Left colon (tissue), 2 donors: Measurements from ENCODE around the gene FBLN5. TPM values are rescaled to one million over a fixed set of nuclear protein-coding genes. Genes with fewer than 3 reads are reported as not detected.

Experiments
- ATAC-seq: fragments of 200-7000 bp; cut with Tn5 transposase; one replicate; pipeline ENCODE4 v1.9.1; 2020; ENCODE audit warnings: mild to moderate bottlenecking, moderate library complexity
- DNase-seq, 2 donors: peaks; one replicate each; pipeline ENCODE4 v3.0.0-alpha.2; 2020
- intact Hi-C, 2 donors: fragments of 100-400 bp; cut with DNase I in 1 of 2; cut with micrococcal nuclease in 1 of 2; formaldehyde crosslinking; loops; one replicate each; pipeline versions ENCODE4 v1.11.2 to v1.14.0; 2022; cut with DNase I, micrococcal nuclease
- total RNA-seq, 2 donors: library from RNA; stranded (reverse); fragmentation: NEBNext Ultra II Directional; extraction: Animal tissue kit (Norgen Biotek cat#: 25700); gene quantifications; one replicate each; pipeline ENCODE4 v1.2.1, GENCODE V29; 2021
- donor health status: DM: no; HTN: no; CAD: no.
- donor health status: DM: yes; HTN: yes; CAD: no.

Gene FBLN5
- total RNA-seq, 2 donors from 2014 or later: 13.2 to 27.6 TPM

GRCh38 chr14:91953170-91953985 lies 5.9 kb upstream of the FBLN5 start:
- DNase-seq (no peak), ATAC-seq (no peak)
- intact Hi-C loops: no loop called here

GRCh38 chr14:91946622-91947474 lies 646 bp downstream of the FBLN5 start:
- DNase-seq (peak in 1 of 2 donors; percentile 16), ATAC-seq (peak; percentile 18)
- intact Hi-C loops: no loop called here

DNA sequence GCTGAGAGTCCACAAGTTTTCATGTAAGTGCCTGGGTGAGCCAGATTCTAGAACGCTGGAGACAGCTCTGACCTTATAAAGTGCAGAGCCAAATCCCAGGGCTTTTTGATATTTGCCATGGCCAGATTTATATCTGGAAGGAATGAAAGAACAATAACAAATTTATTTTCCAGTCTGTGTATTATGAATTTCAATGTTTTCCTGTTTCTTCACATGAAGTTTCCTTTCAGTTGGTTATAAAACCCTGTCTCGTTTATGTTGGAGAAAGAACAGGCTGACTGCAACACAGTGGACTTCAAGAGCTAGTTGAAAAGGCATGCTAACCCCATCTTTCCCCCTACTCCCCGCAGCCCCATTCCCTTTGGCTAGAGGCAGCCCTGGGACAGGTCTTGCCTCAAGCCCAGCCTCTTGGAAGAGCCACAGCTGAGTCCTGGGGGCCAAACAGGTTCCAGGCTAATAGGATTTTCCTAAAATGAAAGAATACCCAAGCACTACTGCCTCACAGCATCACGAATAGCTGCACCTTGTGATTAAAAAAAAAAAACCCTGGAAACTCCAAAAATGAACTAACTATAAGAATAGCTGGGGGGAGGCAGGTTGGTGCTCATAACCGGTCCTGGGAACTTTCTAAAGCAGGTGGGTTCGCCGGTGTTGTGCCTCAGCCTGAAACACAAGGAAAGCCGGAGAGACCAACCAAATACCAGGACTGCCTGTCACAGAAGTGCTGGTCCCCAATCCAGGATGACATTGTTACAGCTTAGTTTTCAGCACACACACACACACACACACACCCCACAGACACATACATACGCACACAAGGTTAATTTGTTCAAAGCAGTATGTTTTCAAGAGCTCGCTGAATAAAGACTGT lies 1.5 kb downstream of the FBLN5 start:
- DNase-seq: no peak
- intact Hi-C loops: no loop called here
- no peak for ATAC-seq

- DNase-seq (no peak), ATAC-seq (no peak)
- intact Hi-C loops: no loop called here
Observed at GRCh38 chr14:91942946-91943345, 4.5 kb downstream of the FBLN5 start.

GRCh38 chr14:91942128-91942527 lies 5.4 kb downstream of the FBLN5 start:
- ATAC-seq (no peak), DNase-seq (no peak)
- intact Hi-C loops: no loop called here

GRCh38 chr14:91940209-91940608 lies 7.3 kb downstream of the FBLN5 start:
- intact Hi-C loops: no loop called here
- DNase-seq (no peak), ATAC-seq (no peak)

DNA sequence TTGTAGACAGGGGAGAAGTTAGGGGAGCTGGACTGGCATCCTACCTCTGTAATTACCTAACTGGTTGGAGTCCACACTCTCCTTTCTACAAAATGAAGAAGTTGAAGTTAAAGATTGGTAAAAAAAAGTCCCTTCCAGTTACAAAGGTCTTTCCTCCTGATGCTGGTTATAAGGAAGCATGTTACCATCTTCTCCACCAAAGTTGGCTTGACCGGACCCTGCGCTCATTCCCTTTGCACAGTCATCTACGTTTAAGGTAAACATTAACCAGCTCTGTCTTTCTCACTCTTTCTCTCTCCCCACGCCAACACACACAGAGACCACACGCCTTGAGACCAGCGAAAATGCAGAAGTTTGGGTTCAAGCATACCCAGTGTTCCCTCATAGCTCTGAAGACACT lies 11.9 kb downstream of the FBLN5 start:
- ATAC-seq (peak; percentile 71), DNase-seq (no peak)
- intact Hi-C loops: no loop called here

DNA sequence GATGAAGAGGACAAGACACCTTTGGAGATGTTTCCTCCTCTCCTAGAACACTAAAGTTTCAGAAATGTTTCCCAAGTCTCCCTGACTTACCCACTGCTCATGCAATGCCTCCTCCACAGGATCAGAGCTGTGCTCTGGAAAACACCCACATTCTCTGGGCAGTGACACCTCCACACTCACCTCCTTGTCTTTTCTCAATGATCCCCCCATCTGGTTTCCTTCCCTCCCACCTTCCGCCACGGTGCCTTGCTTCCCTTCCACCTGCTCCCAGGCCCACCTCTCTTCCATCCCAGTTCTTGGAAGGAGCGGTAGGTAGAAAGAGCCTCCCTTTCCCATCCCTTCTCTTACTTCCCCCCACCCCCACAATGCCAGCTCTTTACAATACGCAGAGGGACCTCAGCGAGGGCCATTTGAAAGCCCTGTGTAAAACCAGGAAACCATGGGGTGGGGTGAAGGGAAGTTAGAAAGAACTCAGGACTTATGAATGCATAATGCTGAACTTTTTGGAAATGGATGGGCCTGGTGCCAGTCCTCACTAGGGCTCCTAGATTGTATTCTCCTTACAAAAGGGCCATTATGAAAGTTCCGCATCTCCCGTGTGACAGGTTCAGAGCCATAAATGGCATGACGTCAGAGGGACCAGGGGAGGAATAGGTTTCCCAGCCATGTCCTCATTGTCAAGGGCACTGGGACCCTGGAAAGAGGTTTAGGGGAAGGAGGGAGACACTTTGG lies 12.8 kb downstream of the FBLN5 start:
- ATAC-seq: no peak
- intact Hi-C loops: no loop called here
- DNase-seq: no peak

DNA sequence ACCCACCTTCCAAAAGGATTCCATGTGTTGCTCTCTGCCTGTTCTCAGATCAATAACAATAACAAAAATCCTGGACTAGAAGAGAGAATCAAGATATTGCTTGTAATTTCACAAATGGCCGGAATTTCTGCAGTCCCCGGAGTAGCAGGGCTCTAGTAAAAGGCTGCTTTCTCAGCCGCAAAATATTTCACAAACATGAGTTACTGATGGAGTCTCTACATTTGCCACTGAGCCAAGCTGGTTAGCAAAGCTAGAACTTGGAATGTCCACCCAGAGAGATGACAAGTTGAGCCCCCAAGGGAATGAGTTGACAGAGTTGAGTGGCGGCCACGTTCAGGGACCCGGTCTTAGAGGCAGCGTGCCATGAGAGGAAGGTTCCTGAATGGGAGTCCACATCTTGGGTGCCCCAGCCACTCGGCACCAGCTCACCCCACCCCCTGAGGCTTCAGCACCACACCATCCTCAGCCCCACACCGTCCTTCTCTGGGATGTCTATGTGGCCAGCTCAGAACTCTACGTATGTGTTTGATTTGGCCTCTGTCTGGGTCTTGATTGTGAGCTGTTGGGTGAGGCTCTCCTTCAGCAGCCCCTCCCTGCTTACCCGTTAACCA lies 15.9 kb downstream of the FBLN5 start:
- ATAC-seq (no peak), DNase-seq (no peak)
- intact Hi-C loops: no loop called here

DNA sequence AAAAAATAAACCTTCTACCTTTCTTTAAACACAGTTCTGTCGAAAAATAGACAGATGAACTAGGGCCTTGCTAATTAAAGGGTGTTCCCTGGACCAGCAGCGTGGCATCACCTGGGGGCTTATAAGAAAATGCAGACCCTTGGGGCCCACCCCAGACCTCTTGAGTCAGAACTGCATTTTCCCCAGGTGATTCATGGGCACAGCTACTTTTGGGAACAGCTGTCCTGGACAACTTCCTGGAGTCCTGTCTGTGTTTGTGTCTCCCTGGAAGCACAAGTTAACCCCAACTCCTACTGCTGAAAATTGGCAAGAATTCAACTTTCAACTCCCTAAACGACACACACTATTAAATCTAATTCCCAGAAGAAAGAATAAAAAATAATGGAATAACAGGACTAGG lies 17.8 kb downstream of the FBLN5 start:
- intact Hi-C loops: no loop called here
- ATAC-seq: no peak
- no peak for DNase-seq

DNA sequence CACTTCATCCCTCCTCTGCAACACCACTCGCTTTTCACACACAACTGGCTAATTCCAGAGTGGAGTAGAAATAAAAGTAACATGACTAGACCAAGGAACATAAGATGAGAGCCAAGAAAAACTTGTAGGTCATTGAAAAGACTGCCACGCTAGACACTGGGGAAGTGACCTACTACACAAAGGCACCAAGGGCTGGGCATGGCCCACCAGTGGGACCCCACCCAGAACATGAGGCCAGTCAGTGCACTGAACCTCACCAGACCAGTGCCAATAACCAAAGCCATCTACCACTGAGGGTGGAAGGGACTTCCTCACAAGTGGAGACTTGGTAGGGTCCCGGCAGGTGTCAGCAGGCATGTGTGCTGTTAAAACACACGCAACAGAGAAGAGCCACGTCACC lies 19.7 kb downstream of the FBLN5 start:
- ATAC-seq (no peak), DNase-seq (no peak)
- intact Hi-C loops: no loop called here

- no peak for ATAC-seq
- intact Hi-C loops: no loop called here
- no peak for DNase-seq
Observed at GRCh38 chr14:91927191-91927590, 20.3 kb downstream of the FBLN5 start.

GRCh38 chr14:91926131-91926890 lies 21.2 kb downstream of the FBLN5 start:
- no peak for ATAC-seq
- intact Hi-C loops: no loop called here
- DNase-seq: no peak

DNA sequence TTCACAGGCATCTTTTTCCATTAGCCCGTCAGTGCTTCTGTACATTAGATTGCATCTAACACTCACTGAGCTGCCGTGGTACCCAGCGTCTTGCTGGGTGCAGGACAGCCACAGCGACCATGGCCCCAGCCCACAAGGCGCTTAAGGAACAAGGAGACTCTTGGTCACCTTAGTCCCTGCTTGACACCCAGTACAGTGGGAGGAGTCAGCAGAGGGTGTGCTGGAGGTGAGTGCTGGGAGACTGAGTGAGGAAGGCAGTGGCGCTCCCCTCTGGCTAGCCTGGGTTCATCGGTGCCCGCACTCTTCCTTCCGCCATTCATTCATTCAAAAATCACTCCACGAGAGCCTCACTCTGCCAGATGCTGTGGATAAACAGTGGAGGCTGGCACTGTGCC lies 21.8 kb downstream of the FBLN5 start:
- no peak for DNase-seq
- no peak for ATAC-seq
- intact Hi-C loops: no loop called here

GRCh38 chr14:91925001-91925726 lies 22.3 kb downstream of the FBLN5 start:
- DNase-seq (no peak), ATAC-seq (no peak)
- intact Hi-C loops: no loop called here

DNA sequence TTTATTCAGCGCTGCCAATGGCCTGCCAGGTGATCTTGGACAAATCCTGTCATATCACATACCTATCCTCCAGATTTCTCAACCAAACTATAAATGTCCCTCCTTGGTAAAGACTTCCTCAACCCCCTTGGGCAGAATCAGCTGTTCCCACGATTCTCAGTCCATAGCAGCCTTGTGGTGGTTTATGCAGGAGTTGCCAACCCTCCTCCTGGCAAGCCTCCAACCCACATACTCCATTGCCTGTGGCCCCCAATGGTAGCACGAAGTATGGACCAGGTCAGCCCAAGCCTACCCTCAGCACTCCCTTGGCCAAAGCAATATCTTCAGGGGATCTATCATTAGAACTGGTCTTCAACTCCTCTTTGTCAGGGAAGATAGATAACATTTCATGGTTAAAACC lies 27.0 kb downstream of the FBLN5 start:
- DNase-seq: no peak
- ATAC-seq: no peak
- intact Hi-C loops: no loop called here

DNA sequence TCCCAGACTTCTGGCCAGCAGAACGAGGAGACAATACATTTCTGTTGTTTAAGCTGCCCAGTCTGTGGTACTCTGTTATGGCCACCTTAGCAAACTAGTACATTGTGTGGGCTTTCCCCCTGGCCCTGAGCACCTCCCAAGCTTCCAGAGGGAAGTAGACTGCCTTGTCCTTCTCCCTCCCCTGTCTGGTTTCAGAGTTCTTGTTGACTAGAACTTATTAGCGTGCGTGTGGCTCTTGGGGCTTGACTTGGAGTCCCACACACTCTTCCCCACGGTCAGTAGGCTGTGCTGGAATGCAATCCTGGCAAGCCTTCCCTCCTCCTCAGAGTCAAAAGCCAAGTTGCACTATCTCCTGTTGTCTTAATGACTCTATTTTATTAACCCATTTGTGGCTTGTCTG lies 27.7 kb downstream of the FBLN5 start:
- no peak for DNase-seq
- intact Hi-C loops: no loop called here
- no peak for ATAC-seq
